ENCODE measurements around the gene SERTAD1.
A peak's percentile ranks its signal among the peaks of the same experiment; 100 is the strongest.

SERTAD1 gene

DNA sequence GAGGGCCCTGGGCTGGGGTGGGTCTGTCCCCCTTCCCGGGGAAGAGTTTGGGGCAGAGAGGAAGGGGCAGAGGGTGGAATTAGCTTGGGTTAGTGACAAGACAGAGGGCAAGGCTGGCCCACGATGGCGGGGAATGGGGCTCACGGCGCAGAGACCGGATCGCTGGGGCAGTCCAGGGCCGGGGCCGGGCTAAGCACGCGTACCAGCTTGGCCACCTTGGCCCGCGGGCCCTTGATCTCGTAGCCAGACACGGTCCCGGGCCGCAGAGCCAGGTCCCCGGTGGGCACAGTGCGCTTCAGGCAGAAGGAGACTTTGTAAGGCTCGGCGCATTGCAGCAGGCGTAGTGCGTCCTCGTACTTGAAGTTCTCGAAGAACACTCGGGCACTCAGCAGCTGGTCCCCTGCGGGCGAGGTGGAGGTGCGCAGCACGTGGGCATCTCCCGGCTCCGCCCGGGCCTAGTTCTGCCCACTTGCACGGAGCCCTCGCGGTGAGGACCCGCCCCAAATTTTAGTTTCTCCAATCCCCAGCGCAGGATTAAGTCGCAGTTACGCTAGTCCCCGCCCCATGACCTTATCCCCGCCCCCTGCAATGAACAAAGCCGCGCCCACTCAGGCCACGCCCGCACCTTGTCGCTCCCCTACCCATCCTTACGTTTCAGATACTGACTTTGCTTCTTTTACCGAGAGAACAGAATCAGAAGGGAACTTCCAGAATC is 27.2 kb downstream of the SERTAD1 start:
- peak; percentile 74 for DNase-seq

DNA sequence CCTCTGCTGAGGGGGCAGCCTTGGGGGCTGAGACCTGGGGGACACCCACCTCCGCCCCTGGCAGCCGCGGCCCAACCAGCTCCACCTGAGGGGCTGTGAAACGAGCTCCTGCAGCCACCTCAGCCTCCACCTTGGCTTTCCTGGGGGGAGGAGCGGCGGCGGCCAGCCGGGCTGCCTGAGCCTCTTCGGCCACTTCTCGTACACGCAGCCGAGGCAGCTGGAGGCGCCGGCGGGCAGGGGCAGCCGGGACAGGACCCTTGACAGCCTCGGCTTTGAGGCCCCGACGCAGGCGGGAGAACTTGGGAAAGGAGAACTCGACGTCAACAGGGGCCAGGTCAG is 28.3 kb downstream of the SERTAD1 start:
- DNase-seq: no peak

DNA sequence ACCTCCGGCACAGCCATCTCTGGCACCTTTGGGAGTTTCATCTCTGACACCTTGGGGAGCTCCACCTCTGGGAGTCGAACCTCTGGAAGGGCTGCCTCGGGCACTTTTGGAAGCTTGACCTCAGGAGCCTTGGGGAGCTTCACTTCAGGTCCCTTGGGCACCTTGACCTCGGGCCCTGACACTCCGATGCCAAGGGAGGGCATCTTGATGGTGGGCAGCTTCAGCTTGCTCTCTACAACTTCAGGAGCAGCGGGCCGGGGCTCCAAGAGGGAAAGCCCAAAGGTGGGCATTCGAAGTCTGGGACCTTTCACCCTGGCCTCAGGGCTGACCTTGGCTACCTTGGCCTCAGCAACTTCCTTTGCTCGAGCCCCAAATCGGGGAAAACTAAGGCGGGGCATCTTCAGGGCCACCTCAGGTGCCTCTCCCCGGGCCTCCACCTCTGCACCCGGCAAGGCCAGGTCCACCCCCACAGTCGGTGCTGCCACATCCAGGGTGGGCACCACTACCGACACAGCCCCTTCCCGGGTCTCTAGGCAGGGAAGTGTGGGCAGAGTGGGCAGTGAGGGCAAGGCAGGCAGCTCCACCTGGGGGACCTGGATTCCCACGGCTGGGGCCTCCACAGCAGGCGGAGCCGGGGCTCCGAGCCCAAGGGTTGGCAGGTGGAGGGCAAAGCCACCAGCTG is 28.8 kb downstream of the SERTAD1 start:
- no peak for DNase-seq

DNA sequence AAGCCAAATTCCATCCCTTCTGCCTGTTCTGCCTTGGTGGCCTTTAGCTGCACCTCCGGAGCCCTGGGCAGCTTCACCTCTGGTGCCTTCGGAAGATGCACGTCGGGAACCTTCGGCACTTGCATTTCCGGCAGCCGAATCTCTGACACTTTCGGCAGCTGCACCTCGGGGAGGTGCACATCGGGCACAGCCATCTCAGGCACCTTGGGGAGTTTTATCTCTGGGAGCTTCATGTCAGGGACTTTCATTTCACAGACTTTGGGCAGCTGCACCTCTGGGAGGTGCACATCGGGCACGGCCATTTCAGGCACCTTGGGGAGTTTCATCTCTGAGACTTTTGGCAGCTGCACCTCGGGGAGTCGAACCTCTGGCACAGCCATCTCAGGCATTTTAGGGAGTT is 29.8 kb downstream of the SERTAD1 start:
- DNase-seq: no peak

DNA sequence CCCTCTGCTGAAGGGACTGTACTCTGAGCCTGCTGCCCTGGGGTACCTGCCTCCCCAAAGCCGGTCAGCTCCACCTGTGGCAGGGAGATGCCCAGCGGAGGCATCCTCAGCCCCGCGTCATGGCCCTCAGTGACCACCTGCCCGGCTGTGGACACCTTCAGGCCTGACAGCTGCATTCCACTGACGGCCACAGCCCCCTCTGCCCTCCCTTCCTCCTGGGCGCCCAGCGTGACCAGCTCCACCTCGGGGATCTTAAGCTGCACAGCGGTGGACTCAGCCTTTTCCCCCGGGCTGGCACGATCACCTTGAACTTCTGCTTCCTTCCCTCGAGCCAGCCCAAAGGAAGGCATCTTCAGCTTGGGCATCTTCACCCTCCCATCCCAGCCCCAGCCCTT is 31.0 kb downstream of the SERTAD1 start:
- DNase-seq: no peak

DNA sequence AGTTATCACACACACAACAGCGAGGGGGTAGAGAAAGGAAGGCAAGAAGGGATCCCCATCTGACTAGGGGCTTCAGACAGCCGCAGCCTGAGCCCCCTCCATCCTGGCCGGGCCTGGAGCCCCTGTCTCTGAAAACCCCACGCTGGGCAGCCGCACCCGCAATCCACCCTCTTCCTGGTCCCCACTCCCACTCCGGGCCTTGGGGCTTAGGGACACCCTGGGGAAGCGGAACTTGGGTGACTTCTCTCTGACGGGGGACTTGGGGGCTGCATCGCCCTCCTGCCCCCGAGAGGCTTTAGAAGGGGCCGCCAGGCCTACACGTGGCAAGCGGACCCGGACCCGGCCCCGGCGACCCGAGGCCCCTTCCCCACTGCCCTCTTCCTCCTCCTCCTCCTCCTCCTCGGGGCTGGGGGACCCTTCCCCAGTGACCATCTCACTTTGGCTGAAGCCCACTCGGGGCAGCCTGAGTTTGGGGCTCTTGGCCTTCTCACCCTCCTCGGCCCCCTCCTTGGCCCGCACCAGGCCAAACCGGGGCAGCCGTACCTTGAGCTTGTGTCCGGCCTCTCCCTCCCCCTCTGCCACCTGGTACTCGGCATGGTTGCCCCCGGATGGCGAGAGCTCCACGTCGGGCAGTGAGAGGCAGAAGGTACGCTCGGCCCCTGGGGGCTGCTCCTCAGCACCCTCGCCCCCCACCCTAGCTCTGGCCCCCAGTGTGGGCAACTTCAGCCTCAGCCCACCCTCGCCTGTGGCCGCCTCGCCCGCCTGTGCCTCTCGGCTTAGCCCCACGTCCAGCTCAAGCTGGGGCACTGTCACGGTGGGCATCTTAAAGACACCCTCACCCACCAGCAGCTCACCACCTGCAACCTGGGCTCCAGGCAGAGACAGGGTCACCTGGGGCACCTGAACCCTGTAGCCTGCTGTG is 31.6 kb downstream of the SERTAD1 start:
- no peak for DNase-seq

DNA sequence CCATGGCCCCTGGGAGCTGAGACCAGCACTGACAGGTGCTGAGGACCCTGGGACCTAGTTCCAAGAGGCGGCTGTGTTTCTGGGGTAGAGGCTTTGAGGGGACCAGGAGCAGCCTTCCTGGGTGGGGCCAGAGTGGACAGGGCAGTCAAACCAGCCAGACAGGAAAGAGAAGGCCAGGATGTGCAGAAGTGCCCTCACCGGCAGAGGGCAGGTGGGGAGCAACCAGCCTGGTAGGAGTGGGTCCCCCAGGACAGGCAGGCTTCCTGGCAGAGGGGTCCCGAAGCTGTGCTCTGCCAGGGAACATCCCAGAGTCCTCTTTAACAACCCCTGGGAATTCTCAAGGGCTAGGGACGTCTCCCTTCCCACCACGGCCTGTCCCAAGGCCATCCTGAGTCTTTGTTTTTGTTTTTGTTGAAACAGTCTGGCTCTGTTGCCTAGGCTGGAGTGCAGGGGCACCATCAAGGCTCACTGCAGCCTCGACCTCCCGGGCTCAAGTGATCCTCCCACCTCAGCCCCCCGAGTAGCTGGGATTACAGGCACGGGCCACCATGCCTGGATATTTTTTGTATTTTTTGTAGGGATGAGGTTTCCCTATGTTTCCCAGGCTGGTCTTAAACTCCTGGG is 32.8 kb downstream of the SERTAD1 start:
- DNase-seq: no peak

DNA sequence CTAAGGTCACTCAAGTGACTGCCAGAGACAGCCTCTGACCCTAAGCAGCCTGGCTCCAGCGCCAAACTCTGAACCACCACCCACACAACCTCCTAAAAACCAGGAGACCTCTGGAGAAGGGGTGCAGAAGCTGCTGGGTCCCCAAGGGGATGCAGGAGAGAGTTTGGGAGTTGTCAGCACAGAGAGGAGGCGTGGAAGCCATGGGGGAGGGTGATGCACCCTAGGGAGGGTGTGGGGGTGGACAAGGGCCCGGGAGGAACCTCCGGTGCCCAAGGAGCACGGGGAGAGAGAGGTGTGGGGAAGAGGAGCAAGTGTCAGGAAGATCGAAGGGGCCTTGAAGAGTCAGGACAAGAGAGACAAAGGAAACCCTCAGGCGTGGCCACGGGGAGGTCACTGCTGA is 33.7 kb downstream of the SERTAD1 start:
- no peak for DNase-seq

DNA sequence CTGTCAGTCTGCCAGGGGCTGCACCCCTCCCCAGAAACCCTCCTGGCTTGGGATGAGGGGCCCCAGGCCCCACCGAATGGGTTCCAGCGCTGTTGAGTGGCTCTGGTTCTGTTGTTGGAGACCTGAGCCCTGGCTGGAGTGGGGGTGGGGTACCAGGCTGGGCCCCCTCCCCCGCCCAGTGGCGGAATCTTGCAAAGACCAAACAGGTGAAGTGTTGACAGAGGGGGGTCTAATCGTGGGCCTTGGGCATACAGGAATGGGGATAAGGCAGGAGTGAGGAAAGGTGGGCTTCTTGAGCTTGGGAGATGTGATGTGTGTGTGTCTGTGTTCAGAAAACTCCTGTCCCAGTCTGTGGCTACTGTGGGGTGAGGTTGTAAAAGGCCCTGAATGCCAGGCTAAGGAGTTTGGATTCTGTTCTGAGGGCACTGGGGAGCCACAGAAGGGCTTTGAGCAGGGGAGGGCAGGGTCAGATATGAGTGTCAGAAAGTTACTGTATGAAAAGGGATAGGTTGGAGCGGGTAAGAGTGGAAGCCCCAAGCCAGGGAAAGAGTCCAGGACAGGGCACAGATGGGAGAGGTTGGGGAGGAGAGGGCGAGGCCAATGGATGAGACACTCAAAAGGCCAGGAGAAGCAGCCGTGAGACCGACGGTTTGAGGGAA is 35.6 kb downstream of the SERTAD1 start, which contains the start of gene HIPK4:
TSS of gene HIPK4 (minus strand) at position 98 of the 659 bp plus-strand sequence. CDS start 279 bp downstream, outside the sequence.
- DNase-seq: no peak

DNA sequence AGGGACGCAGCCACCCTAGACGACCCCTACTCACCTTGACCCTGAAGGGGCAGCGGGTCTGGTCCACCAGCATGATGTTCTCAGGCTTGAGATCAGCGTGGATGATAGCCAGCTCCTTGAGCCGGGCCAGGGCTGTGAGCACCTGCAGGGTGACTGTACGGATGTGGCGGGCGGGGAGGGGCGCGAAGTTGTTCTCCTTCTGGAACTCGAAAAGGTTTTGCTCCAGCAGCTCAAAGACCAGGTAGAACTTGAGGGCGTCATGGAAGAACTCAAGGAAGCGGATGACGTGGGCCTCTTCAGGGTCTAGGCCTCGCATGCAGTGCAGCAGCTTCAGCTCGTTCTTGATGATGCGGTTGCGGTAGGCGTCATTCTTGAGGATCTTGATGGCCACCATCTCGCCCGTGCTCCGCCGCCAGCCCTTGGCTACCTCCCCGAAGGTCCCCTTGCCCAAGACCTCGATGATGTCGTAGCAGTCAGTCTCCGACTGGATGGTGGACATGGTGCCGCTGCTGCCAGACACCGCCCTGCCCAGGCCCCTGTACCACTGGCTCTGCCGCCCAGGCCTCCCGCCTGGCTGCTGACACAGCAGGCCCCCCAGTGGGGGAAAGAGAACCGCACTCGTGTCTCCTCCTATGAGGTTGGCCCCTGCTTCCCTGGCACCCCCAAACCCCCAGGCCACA is 36.2 kb downstream of the SERTAD1 start:
- DNase-seq: no peak

DNA sequence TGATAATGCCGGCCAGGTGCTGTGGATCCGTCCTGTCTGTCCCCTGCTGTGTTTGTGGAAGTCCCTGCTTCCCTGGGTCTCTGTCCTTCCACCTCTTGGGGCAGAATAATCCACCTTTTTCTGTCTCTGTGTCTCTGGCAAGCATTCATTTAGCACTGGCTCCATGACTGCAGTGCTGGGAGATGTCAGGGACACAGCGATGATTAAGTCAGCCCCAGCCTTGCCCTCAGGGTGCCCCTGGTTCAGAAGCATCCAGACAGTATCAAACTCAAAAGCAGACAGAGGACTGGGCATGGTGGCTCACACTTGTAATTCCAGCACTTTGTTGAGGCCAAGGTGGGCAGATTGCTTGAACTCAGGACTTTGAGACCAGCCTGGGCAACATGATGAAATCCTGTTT is 37.3 kb downstream of the SERTAD1 start:
- DNase-seq: no peak

DNA sequence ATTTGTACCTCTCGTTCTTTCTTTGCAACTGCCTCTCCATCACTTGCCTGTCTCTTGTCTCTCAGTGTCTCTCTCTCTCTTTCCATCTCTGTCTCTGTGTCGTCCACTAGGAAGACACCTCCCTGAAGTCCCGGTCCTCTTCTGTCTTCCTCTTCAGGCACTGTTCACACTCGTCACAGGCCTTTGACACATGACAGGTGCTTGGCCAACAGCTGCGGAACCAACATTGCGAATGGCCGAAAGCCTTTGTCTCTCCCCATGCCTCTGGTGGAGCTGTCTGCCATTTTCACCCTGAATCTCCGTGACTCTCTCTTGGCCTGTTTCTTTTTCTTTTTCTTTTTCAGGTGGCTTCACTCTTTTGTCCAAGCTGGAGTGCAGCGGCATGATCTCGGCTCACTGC is 38.6 kb downstream of the SERTAD1 start:
- DNase-seq: no peak

DNA sequence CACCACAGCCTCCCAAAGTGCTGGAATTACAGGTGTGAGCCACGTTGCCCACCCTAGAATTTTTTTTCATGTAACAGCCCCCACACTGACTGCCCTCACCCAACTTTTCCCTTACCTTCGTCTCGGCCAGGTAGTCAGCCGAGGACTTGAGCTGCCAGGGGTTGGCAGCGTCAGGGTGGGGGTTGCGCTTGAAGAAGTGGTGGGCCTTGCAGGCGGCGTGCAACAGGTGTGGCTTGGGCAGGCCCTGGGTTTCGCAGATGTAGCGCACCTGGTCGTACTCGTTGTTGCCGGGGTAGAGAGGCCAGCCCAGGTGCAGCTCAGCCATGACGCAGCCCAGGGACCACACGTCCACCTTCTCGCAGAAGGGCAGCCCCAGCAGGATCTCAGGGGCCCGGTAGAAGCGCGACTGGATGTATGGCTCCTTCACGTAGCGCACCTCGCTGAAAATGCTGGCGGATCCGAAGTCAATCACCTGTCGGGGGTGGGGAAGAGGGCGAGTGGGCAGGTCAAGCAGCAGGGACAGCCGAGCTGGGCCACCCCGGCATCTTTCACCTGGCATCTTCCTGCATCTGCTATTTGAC is 42.0 kb downstream of the SERTAD1 start:
- DNase-seq: no peak

DNA sequence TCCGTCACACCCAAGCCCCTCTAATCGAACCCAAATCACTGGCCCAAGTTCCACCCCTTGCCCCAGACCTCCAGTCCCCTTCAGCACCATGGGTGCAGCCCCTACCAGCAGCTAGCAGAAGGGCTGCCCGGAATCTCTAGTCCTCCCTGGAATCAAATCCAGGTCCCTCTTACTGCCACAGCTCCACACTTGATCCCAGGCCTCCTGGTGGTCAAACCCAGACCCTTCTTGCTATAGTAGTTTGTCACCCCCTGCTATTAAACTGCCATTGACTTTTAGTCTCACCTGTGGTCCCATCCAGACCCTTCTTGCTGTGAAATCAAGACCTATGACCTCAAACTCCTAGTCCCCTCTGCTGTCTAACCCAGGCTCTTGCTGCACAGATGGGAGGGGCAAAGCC is 44.5 kb downstream of the SERTAD1 start:
- DNase-seq: no peak

DNA sequence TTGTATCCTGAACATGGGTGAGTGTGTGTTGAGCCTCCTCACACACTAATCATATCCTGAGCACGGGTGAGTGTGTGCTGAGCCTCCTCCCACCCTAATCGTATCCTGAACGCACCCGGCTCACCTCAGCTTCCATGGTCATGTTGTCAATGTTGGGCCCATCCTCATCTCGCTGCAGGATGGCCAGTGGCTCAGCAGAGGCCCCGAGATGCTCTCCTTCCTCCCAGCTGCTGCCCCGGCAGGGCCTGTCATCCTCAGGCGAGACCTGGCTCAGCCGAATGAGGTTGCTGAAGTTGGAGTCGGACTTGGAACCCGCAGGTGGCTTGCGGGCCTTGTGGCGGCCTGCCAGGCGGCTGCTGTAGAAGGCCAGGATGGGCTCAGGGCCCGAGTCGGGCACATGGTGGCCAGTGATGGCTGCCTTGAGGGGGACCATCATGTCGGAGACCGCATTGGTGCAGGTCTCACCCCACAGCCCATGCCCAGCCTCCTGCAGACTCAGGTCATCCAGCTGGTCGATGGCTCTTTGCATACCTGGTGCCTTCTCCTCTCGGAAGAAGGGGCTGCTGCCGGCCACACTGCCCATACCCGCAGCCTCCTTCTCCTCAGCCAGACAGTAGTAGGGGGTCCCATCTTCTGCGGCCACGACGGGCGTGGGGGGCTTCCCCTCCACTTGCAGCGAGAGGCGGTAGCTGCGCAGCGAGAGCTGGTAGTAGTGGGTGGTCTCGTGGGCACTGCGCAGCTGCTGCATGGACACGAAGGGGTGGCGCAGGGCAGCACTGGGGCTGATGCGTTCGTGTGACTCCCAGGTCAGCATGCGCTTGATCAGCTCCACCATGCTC is 45.4 kb downstream of the SERTAD1 start:
- DNase-seq: no peak

DNA sequence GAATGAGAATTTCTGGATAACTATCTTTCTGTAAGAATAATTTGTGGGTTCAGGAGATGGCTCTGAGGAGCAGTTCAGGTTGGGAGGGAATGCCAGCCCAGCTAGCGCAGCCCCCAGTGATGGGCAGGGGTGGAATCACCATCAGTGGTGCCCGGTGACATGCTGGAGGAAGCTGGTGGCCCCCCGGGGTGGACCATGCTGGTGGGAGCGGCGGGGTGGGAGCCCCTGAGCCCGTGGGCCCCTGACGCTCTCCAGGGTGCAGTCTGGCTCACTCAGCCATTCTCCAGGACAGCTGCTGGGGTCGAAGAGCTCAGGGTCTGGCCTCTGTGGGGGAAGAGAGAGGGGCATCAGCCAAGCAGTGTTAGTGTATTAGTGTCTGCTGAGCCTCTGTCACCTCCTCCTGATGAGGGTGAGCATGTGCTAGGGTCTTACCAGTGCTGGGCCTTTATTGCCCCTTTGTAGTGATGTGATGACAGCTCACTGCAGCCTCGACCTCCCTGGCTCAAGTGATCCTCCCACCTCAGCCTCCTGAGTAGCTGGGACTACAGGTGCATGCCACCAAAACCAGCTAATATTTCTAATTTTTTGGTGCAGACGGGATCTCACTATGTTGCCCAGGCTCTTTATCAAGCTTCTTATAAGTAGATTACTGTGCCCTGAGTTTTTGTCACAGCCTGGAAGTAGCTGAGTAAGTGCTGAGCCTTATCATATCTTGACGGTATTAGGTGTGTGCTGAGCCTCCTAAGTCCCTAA is 46.2 kb downstream of the SERTAD1 start:
- no peak for DNase-seq

DNA sequence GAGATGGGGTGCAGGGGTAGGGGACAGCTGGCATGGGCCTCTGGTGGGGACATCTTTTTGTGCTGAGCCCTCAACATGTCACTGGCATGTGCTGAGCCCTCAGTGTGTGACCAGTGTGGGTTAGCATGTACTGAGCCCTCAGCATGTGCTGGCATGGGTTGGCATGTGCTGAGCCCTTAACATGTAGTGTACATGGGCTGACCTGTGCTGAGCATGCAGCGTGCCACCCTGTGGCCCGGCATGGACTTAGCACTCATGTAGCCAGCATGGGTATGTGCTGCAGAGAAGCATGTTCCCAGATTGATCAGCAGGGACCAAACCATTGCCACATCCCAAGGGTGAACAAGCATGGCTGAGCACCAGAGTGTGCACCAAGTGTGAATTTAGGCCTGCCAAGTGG is 47.3 kb downstream of the SERTAD1 start:
- DNase-seq: no peak

DNA sequence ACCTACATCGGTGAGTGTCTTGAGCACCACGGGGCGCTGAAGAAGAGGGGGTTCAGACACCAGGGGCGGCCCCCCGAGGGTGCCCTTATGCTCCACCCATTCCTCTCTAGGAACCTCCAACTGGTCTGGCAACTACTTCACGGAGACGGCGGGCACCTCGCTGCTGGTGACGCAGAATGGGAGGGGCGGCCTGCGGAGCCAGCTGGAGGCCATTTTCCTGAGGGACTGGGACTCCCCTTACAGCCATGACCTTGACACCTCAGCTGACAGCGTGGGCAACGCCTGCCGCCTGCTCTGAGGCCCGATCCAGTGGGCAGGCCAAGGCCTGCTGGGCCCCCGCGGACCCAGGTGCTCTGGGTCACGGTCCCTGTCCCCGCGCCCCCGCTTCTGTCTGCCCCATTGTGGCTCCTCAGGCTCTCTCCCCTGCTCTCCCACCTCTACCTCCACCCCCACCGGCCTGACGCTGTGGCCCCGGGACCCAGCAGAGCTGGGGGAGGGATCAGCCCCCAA is 47.9 kb downstream of the SERTAD1 start:
- no peak for DNase-seq

DNA sequence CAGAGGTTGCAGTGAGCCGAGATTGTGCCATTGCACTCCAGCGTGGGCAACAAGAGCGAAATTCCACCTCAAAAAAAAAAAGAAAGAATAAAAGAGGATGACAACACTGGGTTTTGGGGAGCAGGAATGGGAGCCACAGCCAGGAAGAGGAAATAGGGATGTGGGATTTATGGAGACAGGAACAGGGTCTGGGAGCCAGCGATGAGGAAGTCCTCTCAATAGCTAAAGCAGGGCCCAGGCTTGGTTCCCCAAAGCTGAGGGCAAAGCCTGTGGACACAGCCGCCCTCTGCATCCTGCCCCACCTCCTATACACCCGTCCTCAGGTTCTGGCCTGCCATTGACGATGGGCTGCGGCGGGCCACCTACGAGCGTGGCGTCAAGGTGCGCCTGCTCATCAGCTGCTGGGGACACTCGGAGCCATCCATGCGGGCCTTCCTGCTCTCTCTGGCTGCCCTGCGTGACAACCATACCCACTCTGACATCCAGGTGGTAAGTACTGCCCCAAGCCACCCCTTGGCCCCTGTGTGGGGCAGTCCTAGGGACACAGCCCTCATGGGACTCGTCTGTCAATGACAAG is 49.4 kb downstream of the SERTAD1 start:
- DNase-seq: no peak
